Fibroblast of skin of left quadriceps (primary cell): Measurements from ENCODE around the gene TTYH2.

ENCODE experiments used
- DNase-seq, 2 experiments: peaks; one replicate each; pipeline ENCODE4 v3.0.0-alpha.2; 2013; ENCODE audit warnings: low read depth in 2 of 2

The TTYH2 gene

DNA sequence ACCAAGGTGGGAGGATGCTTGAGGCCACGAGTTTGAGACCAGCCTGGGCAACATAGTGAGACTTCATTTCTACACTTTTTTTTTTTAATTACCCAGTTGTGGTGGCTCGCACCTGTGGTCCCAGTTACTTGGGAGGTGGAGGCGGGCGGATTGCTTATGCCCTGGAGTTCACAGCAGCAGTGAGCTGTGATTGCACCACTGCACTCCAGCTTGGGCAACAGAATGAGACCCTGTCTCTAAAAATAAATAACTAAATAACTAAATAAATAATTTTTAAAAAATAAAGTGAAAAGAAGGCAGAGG, 70.0 kb downstream of the TTYH2 start:
- no peak for DNase-seq

DNA sequence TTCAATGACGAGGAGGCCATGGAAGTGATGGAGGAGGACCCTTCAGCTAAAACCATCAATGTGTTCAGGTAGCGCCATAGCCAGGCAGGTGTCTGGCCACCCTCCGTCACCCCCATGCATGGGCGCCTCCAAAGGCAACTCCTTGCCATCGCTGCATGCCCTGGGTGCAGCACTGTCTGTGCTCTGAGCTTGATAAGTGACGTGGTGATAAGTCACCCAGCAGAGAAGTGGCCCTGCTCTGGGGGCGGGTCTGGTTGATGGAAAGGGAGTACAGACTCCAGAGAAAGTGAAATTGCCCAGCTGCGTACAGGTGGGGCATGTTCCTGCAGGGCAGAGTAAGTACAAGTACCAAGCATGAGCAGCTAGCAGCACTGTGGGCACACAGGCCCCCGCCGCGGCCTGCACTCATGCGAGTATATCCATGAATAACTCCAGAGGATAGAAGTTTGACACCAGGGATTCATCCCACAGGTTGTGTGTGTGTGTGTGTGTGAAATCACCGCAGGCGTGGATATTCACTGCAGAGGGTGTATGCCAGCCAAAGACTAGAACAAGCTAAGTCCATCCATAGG, 73.7 kb downstream of the TTYH2 start:
- DNase-seq = no peak

- DNase-seq = no peak
Observed at GRCh38 chr17:74288785-74289184, 75.4 kb downstream of the TTYH2 start.

GRCh38 chr17:74289688-74290087, 76.3 kb downstream of the TTYH2 start:
- no peak for DNase-seq

DNA sequence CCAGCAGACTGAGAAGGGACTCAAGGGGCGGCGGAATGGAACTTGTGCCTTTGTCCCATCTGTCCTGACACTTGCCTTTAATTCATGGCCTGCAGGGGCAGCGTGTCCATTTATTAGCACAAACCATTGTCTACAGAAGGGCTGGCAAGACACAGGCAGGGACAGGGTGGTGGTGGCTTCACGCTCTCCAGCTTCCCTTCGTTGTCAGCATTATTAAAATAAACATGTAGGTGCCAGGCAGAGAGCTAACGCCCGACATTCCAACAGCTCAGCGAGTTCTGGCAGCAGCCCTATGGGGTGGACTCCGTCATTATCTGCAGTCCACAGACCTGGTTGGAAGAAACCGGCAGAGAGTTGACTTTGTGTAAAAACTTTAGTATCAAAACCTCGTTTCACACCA, 77.0 kb downstream of the TTYH2 start:
- DNase-seq = no peak

DNA sequence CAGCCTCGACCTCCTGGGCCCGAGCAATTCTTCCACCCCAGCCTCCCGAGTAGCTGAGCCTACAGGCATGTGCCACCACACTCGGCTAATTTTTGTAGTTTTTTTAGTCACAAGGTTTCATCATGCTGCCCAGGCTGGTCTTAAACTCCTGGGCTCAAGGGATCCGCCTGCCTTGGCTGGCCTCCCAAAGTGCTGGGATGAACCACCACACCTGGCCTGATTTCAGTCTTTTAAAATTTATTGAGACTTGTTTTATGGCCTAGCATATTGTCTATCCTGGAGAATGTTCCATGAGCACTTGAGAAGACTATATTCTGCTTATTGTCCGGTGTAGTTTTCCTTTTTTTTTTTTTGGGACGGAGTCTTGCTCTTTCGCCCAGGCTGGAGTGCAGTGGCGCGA, 79.1 kb downstream of the TTYH2 start:
- DNase-seq = no peak

GRCh38 chr17:74295625-74296547, 82.5 kb downstream of the TTYH2 start:
- DNase-seq = no peak

- peak in 1 of 2 experiments; percentile 29 for DNase-seq
Observed at GRCh38 chr17:74296548-74296936, 83.2 kb downstream of the TTYH2 start.

GRCh38 chr17:74297941-74298340, 84.6 kb downstream of the TTYH2 start:
- DNase-seq = no peak

DNA sequence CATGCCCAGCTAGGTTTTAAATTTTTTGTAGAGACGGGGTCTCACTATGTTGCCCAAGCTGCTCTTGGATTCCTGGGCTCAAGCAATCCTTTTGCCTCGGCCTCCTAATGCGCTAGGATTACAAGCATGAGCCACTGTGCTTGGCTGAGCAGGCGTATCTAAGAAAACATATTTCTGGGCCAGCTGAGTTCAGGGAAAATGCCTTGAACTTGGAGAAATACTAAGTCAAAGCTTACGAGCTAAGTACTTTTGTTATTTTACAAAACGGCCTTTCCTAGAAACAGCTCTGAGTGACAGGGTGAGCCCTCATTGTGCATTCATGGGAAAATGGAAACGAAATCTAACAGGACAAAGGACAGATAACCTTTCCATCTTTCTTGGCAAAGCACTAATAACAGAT, 85.4 kb downstream of the TTYH2 start:
- DNase-seq = no peak

DNA sequence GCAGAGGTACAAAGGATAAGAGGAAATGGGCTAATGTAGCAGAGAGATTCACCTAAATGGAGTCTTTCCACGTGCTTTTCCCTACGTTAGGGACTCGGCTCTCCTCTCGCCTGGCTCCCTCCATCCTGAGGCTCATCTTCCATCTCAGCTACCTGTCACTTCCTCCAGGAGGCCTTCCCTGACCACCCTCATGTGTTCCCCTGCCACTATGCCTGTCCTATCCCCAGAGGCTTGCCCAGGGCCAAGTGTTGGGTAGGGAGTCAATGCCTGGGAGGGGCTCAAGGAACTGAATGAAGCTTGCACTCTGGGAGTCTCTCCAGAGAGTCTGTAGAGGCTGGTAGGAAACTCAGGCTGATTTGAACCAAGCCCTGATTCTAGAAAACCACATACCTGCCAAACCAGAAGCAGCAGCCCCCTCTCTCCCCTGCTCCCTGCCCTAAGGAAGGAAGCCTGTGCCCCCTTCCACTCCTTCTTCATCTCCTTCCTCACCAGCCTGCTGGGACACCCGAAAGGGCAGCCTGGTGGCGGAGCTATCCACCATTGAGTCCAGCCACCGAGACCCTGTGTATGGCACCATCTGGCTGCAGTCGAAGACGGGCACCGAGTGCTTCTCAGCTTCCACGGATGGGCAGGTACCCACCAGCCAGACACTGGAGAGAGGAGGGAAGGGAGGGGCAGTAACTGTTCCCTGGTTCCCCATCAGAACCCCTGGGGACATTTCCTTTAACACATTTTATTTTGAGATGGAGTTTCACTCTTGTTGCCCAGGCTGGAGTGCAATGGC, 86.0 kb downstream of the TTYH2 start:
- no peak for DNase-seq

- no peak for DNase-seq
Observed at GRCh38 chr17:74303305-74303704, 89.9 kb downstream of the TTYH2 start.

DNA sequence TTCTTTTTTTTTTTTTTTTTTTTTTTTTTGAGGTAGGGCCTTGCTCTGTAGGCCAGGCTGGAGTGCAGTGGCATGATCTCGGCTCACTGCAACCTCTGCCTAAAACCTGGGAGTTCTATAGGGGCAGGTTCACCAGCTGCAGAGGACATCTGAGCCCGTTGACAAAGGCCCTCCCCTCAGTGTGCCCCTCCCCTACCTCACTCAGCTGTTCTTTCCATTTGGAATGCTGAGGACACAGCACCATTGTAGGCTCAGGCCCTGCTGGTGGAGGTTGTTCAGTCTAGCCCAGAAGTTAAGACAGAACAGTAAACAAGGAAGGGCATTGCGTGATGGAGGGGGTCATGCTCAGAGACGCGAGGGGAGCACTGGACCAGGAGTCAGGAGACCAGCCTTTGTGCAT, 90.8 kb downstream of the TTYH2 start:
- no peak for DNase-seq

DNA sequence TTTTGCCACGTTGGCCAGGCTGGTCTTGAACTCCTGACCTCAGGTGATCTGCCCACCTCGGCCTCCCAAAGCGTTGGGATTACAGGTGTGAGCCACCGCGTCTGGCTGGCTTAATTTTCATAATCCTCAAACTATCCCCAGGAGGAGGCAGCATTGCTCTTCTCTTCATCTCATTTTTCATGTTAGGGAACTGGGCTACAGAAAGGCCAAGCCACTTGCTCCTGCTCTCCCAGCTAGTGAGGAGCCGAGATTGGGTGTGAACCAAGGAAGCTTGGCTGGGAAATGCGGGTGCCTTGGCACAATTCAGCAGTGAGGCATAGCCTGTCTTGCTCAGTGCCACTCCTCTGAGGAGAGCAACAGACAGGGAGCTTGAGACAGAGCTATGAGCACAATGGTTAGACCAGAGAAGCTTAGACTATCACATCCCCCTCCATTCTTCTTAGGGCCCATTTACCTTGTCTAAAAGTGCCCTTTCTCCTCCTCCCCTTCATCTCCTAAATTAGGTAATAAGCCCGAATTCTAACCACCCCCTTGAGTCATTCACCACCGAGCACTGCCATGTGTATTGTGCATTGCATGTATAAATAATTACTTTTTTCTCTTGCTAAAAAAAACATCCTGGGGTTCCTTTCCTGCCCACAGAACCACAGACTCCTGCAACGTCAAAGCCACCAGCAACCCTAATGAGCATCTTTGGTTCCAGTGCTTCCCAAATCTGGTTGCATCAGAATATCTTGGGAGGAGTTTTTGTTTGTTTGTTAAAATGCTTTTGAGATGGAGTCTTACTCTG, 92.7 kb downstream of the TTYH2 start:
- no peak for DNase-seq

GRCh38 chr17:74307984-74308773, 94.8 kb downstream of the TTYH2 start:
- DNase-seq = no peak

- DNase-seq = no peak
Observed at GRCh38 chr17:74309902-74310301, 96.5 kb downstream of the TTYH2 start.
